Activated CD4-positive, alpha-beta T cell treated with anti-CD3 and anti-CD28 coated beads, Interleukin-2, amount 50 U/mL, for 48 hours (primary cell): ENCODE measurements around the gene ATP5IF1.
A peak's percentile ranks its signal among the peaks of the same experiment; 100 is the strongest.

Source experiments
- DNase-seq, 2 experiments: peaks; one replicate each; pipeline ENCODE4 v3.0.0-alpha.2; 2020

ATP5IF1 gene

GRCh38 chr1:28239004-28239403 is 3.1 kb downstream of the ATP5IF1 start:
- DNase-seq, result no peak

- DNase-seq, result no peak
These were observed 4.1 kb downstream of the ATP5IF1 start for GRCh38 chr1:28240024-28240423.

- no peak for DNase-seq
These were observed 5.8 kb downstream of the ATP5IF1 start for GRCh38 chr1:28241638-28242241.

- DNase-seq, result no peak
These were observed 7.9 kb downstream of the ATP5IF1 start for GRCh38 chr1:28243685-28244311.

GRCh38 chr1:28244549-28245251 is 8.8 kb downstream of the ATP5IF1 start:
- no peak for DNase-seq

- DNase-seq, result no peak
These were observed 10.5 kb downstream of the ATP5IF1 start for GRCh38 chr1:28246427-28246832.

- DNase-seq, result no peak
These were observed 11.8 kb downstream of the ATP5IF1 start for GRCh38 chr1:28247612-28248272.

GRCh38 chr1:28248273-28249012 is 12.5 kb downstream of the ATP5IF1 start:
- DNase-seq, result peak; percentile 86 to 90

GRCh38 chr1:28249013-28249865 is 13.3 kb downstream of the ATP5IF1 start:
- DNase-seq, result peak in 1 of 2 experiments; percentile 40

GRCh38 chr1:28249866-28250295 is 14.0 kb downstream of the ATP5IF1 start:
- DNase-seq, result no peak

- DNase-seq, result no peak
These were observed 20.4 kb downstream of the ATP5IF1 start for GRCh38 chr1:28256197-28256827.

- DNase-seq, result no peak
These were observed 21.8 kb downstream of the ATP5IF1 start for GRCh38 chr1:28257736-28258135.

GRCh38 chr1:28258628-28259251 is 22.8 kb downstream of the ATP5IF1 start:
- DNase-seq, result no peak

- DNase-seq, result peak; percentile 99
These were observed 23.5 kb downstream of the ATP5IF1 start, which contains the start of gene SESN2 for GRCh38 chr1:28259252-28259933. TSS of gene SESN2 (plus strand) at chr1:28259518. CDS start at chr1:28259848, 330 bp downstream.

- peak; percentile 46 for DNase-seq
These were observed 24.2 kb downstream of the ATP5IF1 start for GRCh38 chr1:28259934-28260802.

GRCh38 chr1:28260803-28261174 is 24.9 kb downstream of the ATP5IF1 start:
- DNase-seq, result no peak

GRCh38 chr1:28264897-28265296 is 29.0 kb downstream of the ATP5IF1 start:
- DNase-seq, result no peak

- no peak for DNase-seq
These were observed 29.7 kb downstream of the ATP5IF1 start for GRCh38 chr1:28265577-28265976.

GRCh38 chr1:28266920-28267322 is 31.0 kb downstream of the ATP5IF1 start:
- no peak for DNase-seq
